ENCODE results near the gene SIRT7. TPM values are rescaled to one million over a fixed set of nuclear protein-coding genes. Genes with fewer than 3 reads are reported as not detected.

SIRT7 gene
- total RNA-seq, 4 donors from 2014 or later, result 32.0 to 44.6 (median 38.0) TPM

DNA sequence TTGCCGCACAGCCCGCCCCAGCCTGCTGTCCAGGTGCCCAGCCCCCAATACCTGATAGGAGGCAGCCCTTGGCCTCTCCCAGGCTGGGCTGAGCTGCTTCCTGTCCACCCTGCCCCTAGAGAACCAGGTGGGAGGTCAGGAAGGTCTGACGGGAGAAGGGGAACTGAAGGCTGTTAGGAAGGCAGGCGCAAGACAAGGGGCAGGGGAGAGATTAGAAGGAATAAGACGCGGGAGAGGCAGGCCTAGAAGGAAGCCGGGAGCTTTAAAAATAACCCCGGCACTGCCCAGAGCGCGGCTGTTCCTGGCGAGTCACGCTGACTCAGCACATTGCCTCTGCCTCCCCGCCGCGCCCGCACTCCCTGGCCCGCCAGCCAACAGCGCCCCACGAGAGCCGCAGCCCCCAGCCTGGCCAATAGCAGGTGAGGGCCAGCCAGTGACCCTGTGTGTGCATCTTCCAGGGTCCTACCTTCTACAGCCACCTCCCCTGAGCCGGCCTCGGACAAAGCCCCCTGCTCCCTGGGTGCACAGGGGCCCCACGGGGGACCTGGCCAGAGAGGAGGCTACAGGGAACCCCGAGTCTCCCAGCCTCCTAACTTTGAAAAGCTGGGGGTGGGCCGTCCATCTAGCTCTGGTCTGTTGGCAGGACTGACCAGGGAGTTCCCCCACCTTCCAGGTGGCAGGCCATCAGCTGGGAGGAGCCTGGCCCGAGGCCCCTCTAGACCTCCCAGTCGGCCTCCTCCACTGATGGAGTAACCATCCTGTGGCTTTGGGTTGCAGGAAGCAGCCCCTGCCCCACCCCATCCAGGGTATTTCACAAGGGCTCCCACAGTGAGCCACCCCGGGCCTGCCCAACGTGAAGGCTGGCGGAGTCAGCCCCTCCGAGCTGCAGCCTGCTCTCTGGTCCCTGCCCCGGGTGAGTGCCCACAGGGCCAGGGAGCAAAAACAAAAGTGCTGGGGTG, 5.6 kb upstream of the SIRT7 start:
- intact Hi-C loops (cut with DNase I; ENCODE audit: low total_unique reads), result no loop called here
- no peak for DNase-seq (ENCODE audit: low spot score in 2 of 2)
- WGBS, 2 donors, result 25 to 26% methylated on average over 23 to 31 of the region's 32 CpGs
- H3K4me3 ChIP-seq (ENCODE audit: low read depth, poor library complexity, severe bottlenecking), result no peak overlapping the region
- TF ChIP-seq POLR2A (IDR thresholded peaks at IDR 0.05), result no peak
- no peak for TF ChIP-seq CTCF (IDR thresholded peaks at IDR 0.05)

- H3K4me3 ChIP-seq (ENCODE audit: low read depth, poor library complexity, severe bottlenecking), result no peak overlapping the region
- TF ChIP-seq CTCF (IDR thresholded peaks at IDR 0.05) (no peak), POLR2A (IDR thresholded peaks at IDR 0.05) (no peak)
- 90% methylated on average over 51 to 52 of the region's 58 CpGs for WGBS, 2 donors
- intact Hi-C loops (cut with DNase I; ENCODE audit: low total_unique reads), result no loop called here
- no peak for DNase-seq (ENCODE audit: low spot score in 2 of 2)
Observed at GRCh38 chr17:81922566-81923301, 4.8 kb upstream of the SIRT7 start.

- no peak overlapping the region for H3K4me3 ChIP-seq (ENCODE audit: low read depth, poor library complexity, severe bottlenecking)
- TF ChIP-seq CTCF (IDR thresholded peaks at IDR 0.05) (no peak), POLR2A (IDR thresholded peaks at IDR 0.05) (no peak)
- intact Hi-C loops (cut with DNase I; ENCODE audit: low total_unique reads), result no loop called here
- 91 to 93% methylated on average over 21 to 23 of the region's 23 CpGs for WGBS, 2 donors
- DNase-seq (ENCODE audit: low spot score in 2 of 2), result no peak
Observed at GRCh38 chr17:81921996-81922565, 4.1 kb upstream of the SIRT7 start.

DNA sequence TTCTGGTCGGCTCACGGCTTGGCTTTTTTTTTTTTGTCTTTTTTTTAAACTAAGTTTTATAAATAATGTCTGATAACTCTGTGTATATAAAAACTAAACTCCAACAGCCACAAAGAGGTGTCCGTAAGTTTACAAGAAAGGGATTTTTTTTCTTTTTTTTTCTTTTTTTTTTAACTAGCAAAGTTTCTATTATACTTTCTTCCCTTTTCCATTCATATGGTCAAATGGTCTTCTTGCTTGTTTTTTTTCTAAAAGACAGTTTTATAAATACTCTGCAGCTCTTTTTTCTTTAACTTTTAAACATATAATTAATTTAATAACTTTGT, 3.5 kb upstream of the SIRT7 start:
- intact Hi-C loops (cut with DNase I; ENCODE audit: low total_unique reads), result no loop called here
- no peak for TF ChIP-seq POLR2A (IDR thresholded peaks at IDR 0.05)
- no peak for TF ChIP-seq CTCF (IDR thresholded peaks at IDR 0.05)
- WGBS, 2 donors, result 87 to 94% methylated on average over 3 of the region's 3 CpGs
- H3K4me3 ChIP-seq (ENCODE audit: low read depth, poor library complexity, severe bottlenecking), result no peak overlapping the region
- no peak for DNase-seq (ENCODE audit: low spot score in 2 of 2)

GRCh38 chr17:81920612-81921536, 2.9 kb upstream of the SIRT7 start:
- intact Hi-C loops (cut with DNase I; ENCODE audit: low total_unique reads), result no loop called here
- WGBS, 2 donors, result 83 to 85% methylated on average over 31 to 33 of the region's 33 CpGs
- no peak overlapping the region for H3K4me3 ChIP-seq (ENCODE audit: low read depth, poor library complexity, severe bottlenecking)
- TF ChIP-seq POLR2A (IDR thresholded peaks at IDR 0.05), result no peak
- no peak for TF ChIP-seq CTCF (IDR thresholded peaks at IDR 0.05)
- no peak for DNase-seq (ENCODE audit: low spot score in 2 of 2)

All from lower leg skin (tissue), 4 donors.